GM12878 (cell line): ENCODE results near the gene TRABD2A. TPM values are rescaled to one million over a fixed set of nuclear protein-coding genes. Genes with fewer than 3 reads are reported as not detected.

Source experiments
- ATAC-seq: fragments of 200-7000 bp; cut with Tn5 transposase; 3 replicates; pipeline ENCODE4 v1.9.1; 2020; ENCODE audit warnings: mild to moderate bottlenecking, moderate library complexity
- BruUV-seq: library from RNA; stranded (reverse); fragments of 400-500 nt; replicated peaks from 2 replicates; lab custom pipeline; 2021; lab: Mats Ljungman, UMichigan
- CTCF ChIA-PET: fragments of 300-600 bp; sonication (Branson Sonifier 250); formaldehyde crosslinking; extraction: SDS; loops from one replicate; lab custom pipeline; 2021; ENCODE audit warnings: inconsistent platforms; lab: Yijun Ruan, JAX
- POLR2A ChIA-PET: fragments of 350-600 bp; formaldehyde crosslinking; extraction: SDS; loops from one replicate; lab custom pipeline; 2021; ENCODE audit warnings: inconsistent platforms; lab: Charles Lee
- RAD21 ChIA-PET: fragments of 300-600 bp; sonication (Branson Sonifier 250); formaldehyde crosslinking; loops from one replicate; lab custom pipeline; 2023; ENCODE audit warnings: antibody characterized with exemption; ENCODE audit not compliant: unreplicated experiment; lab: Charles Lee
- SMC1A ChIA-PET: fragments of 300-600 bp; sonication (Branson Sonifier 250); formaldehyde crosslinking; loops from one replicate; lab custom pipeline; 2023; ENCODE audit not compliant: unreplicated experiment, uncharacterized antibody; lab: Charles Lee
- DNase-seq: peaks from one replicate; pipeline ENCODE4 v3.0.0-alpha.2; 2011; ENCODE audit warnings: low read depth, low spot score
- FAIRE-seq: peaks from 3 replicates; lab custom pipeline; 2011; peaks lifted over from hg19 to GRCh38; lab: Jason Lieb, UNC
- H2AFZ ChIP-seq: 2 replicates; pipeline ENCODE4 v1.6.0; 2011; ENCODE audit warnings: low read depth, low read length, control low read depth; ENCODE audit not compliant: control insufficient read depth
- H3K27ac ChIP-seq: 2 replicates; pipeline ENCODE4 v1.5.1; 2011; ENCODE audit warnings: control low read depth; ENCODE audit not compliant: control insufficient read depth, insufficient read depth
- H3K27me3 ChIP-seq, 2 experiments: replicated peaks in 1 of 2; 2 replicates each; pipeline versions ENCODE4 v1.6.0 to v1.6.1; 2011; ENCODE audit warnings: low read length in 1 of 2; ENCODE audit not compliant: control insufficient read depth in 2 of 2, insufficient read depth in 2 of 2
- H3K36me3 ChIP-seq, 2 experiments: 2 replicates each; pipeline ENCODE4 v1.5.1; 2011; ENCODE audit warnings: low read length in 1 of 2; ENCODE audit not compliant: control insufficient read depth in 2 of 2, insufficient read depth in 2 of 2
- H3K4me1 ChIP-seq: 2 replicates; pipeline ENCODE4 v1.6.1; 2011; ENCODE audit warnings: mild to moderate bottlenecking, low read length, moderate library complexity, mixed read lengths; ENCODE audit not compliant: control insufficient read depth, insufficient read depth
- H3K4me2 ChIP-seq: 2 replicates; pipeline ENCODE4 v1.6.0; 2011; ENCODE audit warnings: control low read depth; ENCODE audit not compliant: control insufficient read depth, insufficient read depth
- H3K4me3 ChIP-seq: fragments of 200-600 bp; sonication (generic); 2 replicates; pipeline ENCODE4 v1.5.1; 2016
- H3K79me2 ChIP-seq: 2 replicates; pipeline ENCODE4 v1.6.0; 2011; ENCODE audit warnings: low read length; ENCODE audit not compliant: control insufficient read depth, insufficient read depth
- H3K9ac ChIP-seq: 2 replicates; pipeline ENCODE4 v1.8.0; 2011; ENCODE audit warnings: low read length, control low read depth, mixed read lengths; ENCODE audit not compliant: control insufficient read depth, insufficient read depth
- H3K9me3 ChIP-seq: replicated peaks from 3 replicates; pipeline ENCODE4 v1.5.1; 2011; ENCODE audit warnings: mild to moderate bottlenecking, low read length; ENCODE audit not compliant: control insufficient read depth, insufficient read depth
- H4K20me1 ChIP-seq: 2 replicates; pipeline ENCODE4 v1.6.0; 2011; ENCODE audit not compliant: control insufficient read depth, insufficient read depth
- ASH2L ChIP-seq: fragments of 300-600, 200-600 bp; sonication (generic); IDR thresholded peaks from 2 replicates; pipeline ENCODE4 v1.6.1; 2017; ENCODE audit warnings: low read depth, mild to moderate bottlenecking, borderline replicate concordance
- ATF2 ChIP-seq: IDR thresholded peaks from 2 replicates; pipeline ENCODE4 v1.6.1; 2012; ENCODE audit warnings: low read length, inconsistent platforms
- ATF7 ChIP-seq: fragments of 450-650 bp; IDR thresholded peaks from 2 replicates; pipeline ENCODE4 v1.6.1; 2016; ENCODE audit warnings: low read depth, mild to moderate bottlenecking
- BCL11A ChIP-seq: IDR thresholded peaks from 2 replicates; pipeline ENCODE4 v1.6.1; 2011; ENCODE audit warnings: low read depth, low read length
- CREB1 ChIP-seq: IDR thresholded peaks from 2 replicates; pipeline ENCODE4 v1.6.1; 2012; ENCODE audit warnings: low read depth, mild to moderate bottlenecking, inconsistent platforms
- MEF2A ChIP-seq: IDR thresholded peaks from 2 replicates; pipeline ENCODE4 v1.6.1; 2011; ENCODE audit warnings: low read depth, mild to moderate bottlenecking, low read length, moderate library complexity; ENCODE audit not compliant: insufficient read depth
- NFYA ChIP-seq: IDR thresholded peaks from 2 replicates; pipeline ENCODE4 v1.6.1; 2011; ENCODE audit warnings: low read depth, mild to moderate bottlenecking, low read length, improper control_type of control experiment, borderline replicate concordance
- NR2F1 ChIP-seq: fragments of 450-650 bp; conservative IDR thresholded peaks from 2 replicates; pipeline ENCODE4 v1.6.1; 2017; ENCODE audit warnings: mild to moderate bottlenecking
- RAD51 ChIP-seq: fragments of 450-650 bp; IDR thresholded peaks from 2 replicates; pipeline ENCODE4 v1.6.1; 2016; ENCODE audit warnings: moderate library complexity, mild to moderate bottlenecking, inconsistent platforms
- RUNX3 ChIP-seq: IDR thresholded peaks from 2 replicates; pipeline ENCODE4 v1.6.1; 2012; ENCODE audit warnings: low read length, inconsistent platforms
- SPI1 ChIP-seq: IDR thresholded peaks from 2 replicates; pipeline ENCODE4 v1.6.1; 2011; ENCODE audit warnings: low read depth, mild to moderate bottlenecking, low read length, moderate library complexity, borderline replicate concordance; ENCODE audit not compliant: insufficient read depth
- WGBS: methylation state at CpG from one replicate; pipeline ENCODE4 v1.1.6; 2016; ENCODE audit warnings: low lambda C conversion rate; ENCODE audit not compliant: insufficient replicate concordance, insufficient coverage; ENCODE audit errors: missing lambda C conversion rate; 5-methylcytosine and 5-hydroxymethylcytosine counted together
- in situ Hi-C: fragments of 300-500 bp; cut with MboI; formaldehyde crosslinking; loops from 9 replicates; pipeline ENCODE4 v1.14.3; 2018; ENCODE audit warnings: mixed read lengths
- intact Hi-C: fragments of 100-400 bp; cut with micrococcal nuclease; formaldehyde crosslinking; loops from one replicate; pipeline ENCODE4 v1.14.2; 2022; ENCODE audit not compliant: unreplicated experiment
- polyA plus RNA-seq, 11 experiments: library from polyadenylated mRNA; depleted of rRNA in 4 of 11; unstranded in 6 of 11; stranded (reverse) in 5 of 11; fragments of >200 nt; fragmentation: Nextera tagmentation in 4 of 11; fragmentation: Illumina TruSeq in 1 of 11; extraction: Ambion mirVana in 4 of 11; extraction: Trizol in 1 of 11; gene quantifications; 1 replicate in 1 of 11; 2 replicates in 10 of 11; pipeline versions ENCODE4 v1.2.1 to v1.2.3, GENCODE V29; 2011 to 2016; ENCODE audit warnings: inconsistent platforms in 2 of 11, missing spikeins in 2 of 11, low read depth in 1 of 11
- total RNA-seq, 4 experiments: library from RNA; depleted of rRNA in 3 of 4; stranded (reverse); fragments of >200 nt in 3 of 4; fragmentation: Illumina TruSeq in 1 of 4; extraction: Trizol in 1 of 4; gene quantifications; 2 replicates each; pipeline versions ENCODE4 v1.2.1 to v1.2.3, GENCODE V29; 2013 to 2021

The TRABD2A gene
- total and polyA plus RNA-seq, 10 of the 15 experiments (the other 5 are each of a cell fraction or from before 2014, with no cell fraction given), result 1.4 to 7.6 (median 4.1) TPM

GRCh38 chr2:84857566-84857965 is 23.3 kb downstream of the TRABD2A start:
- H3K9ac ChIP-seq, result no peak overlapping the region
- no peaks in the 10 kb centered on the region for H4K20me1 ChIP-seq
- no TSS peak for BruUV-seq
- ChIA-PET SMC1A (interaction anchor here (0.8 to 2.4 kb wide), 16 partner anchors 12 to 398 kb away, joined by 3 to 15 read pairs (median 3); partner anchors contain the start of gene SUCLG1), CTCF (interaction anchor here (0.6 to 6.5 kb wide), 17 partner anchors 19 to 374 kb away, joined by 3 to 41 read pairs (median 4); no protein-coding TSS in a partner anchor)
- no peak overlapping the region for H3K4me3 ChIP-seq
- H3K36me3 ChIP-seq, result no peaks in the 10 kb centered on the region
- no peak overlapping the region for H3K4me2 ChIP-seq
- H3K4me1 ChIP-seq, result no peaks in the 10 kb centered on the region
- in situ Hi-C loops, result no loop called here
- no peak for TF ChIP-seq RAD51
- TF ChIP-seq, all 136 proteins: peak for 0
- ChIA-PET RAD21 (interaction anchor here (1.1 to 2.6 kb wide), 4 partner anchors 19 to 116 kb away, joined by 3 to 13 read pairs (median 6); partner anchors contain the start of gene TRABD2A), POLR2A (interaction anchor here (0.5 kb wide), 1 partner anchor 12 kb away, joined by 6 read pairs; no protein-coding TSS in a partner anchor)
- DNase-seq (no peak), ATAC-seq (no peak), FAIRE-seq (no peak)
- no peak overlapping the region for H2AFZ ChIP-seq
- intact Hi-C loops, result no loop called here
- WGBS, result 73% methylated on average over 5 of the region's 5 CpGs
- H3K27ac ChIP-seq, result no peak overlapping the region
- H3K79me2 ChIP-seq, result no peaks in the 10 kb centered on the region
- H3K27me3 ChIP-seq, result no peaks in the 10 kb centered on the region
- H3K9me3 ChIP-seq, result no peaks in the 10 kb centered on the region; the same call in 2 of the 3 replicates

GRCh38 chr2:84856787-84857186 is 24.1 kb downstream of the TRABD2A start:
- RAD21 ChIA-PET, result interaction anchor here (1.5 kb wide), 1 partner anchor 18 kb away, joined by 4 read pairs; no protein-coding TSS in a partner anchor

More at GRCh38 chr2:84856787-84857186, 24.1 kb downstream of the TRABD2A start:
- in situ Hi-C loops (no loop called here), intact Hi-C loops (no loop called here)
- Histone ChIP-seq H3K4me3 (no peak overlapping the region), H3K9ac (no peak overlapping the region), H3K4me1 (no peaks in the 10 kb centered on the region), H3K79me2 (no peaks in the 10 kb centered on the region), H3K9me3 (no peaks in the 10 kb centered on the region; the same call in 2 of the 3 replicates), H3K4me2 (no peak overlapping the region), H4K20me1 (no peaks in the 10 kb centered on the region), H2AFZ (no peak overlapping the region), H3K27ac (no peak overlapping the region), H3K27me3 (no peaks in the 10 kb centered on the region), H3K36me3 (no peaks in the 10 kb centered on the region)
- no peak for FAIRE-seq
- 40% methylated on average over 6 of the region's 6 CpGs for WGBS
- POLR2A ChIA-PET, result no interaction called here
- TF ChIP-seq RUNX3 (0 out of 2 replicates have a peak, but pooled peaks have one; percentile 19), ATF7 (peak; percentile 47; the same call in 1 of the 2 replicates), MEF2A (no peak), ASH2L (no peak), NR2F1 (0 out of 2 replicates have a peak, but pooled peaks have one; percentile 17), ATF2 (no peak), SPI1 (peak; percentile 65; the same call in 1 of the 2 replicates), BCL11A (no peak), CREB1 (peak; percentile 56; the same call in 1 of the 2 replicates), NFYA (no peak)
- BruUV-seq, result no TSS peak
- CTCF ChIA-PET, result interaction anchor here (1.0 to 6.5 kb wide), 6 partner anchors 25 to 373 kb away, joined by 3 to 41 read pairs (median 4); no protein-coding TSS in a partner anchor
- peak; percentile 94 for ATAC-seq
- SMC1A ChIA-PET, result interaction anchor here (1.0 to 2.4 kb wide), 5 partner anchors 23 to 179 kb away, joined by 3 to 15 read pairs (median 4); no protein-coding TSS in a partner anchor
- no peak for DNase-seq
